MM.1S (cell line): ENCODE measurements around the gene TNP2.
A peak's percentile ranks its signal among the peaks of the same experiment; 100 is the strongest.
"Not testable (repeated sequence)": the region's sequence is repeated elsewhere in the genome, so short reads cannot be mapped to it uniquely, and the experiment has no call there.

Experiments
- DNase-seq: peaks from one replicate; pipeline ENCODE4 v3.0.0-alpha.2; 2015
- H2AFZ ChIP-seq: fragments of 300-600 bp; sonication (generic); 2 replicates; pipeline ENCODE4 v1.6.0; 2016; ENCODE audit warnings: antibody characterized with exemption, low read length
- H3F3A ChIP-seq: fragments of 300-600 bp; sonication (generic); 2 replicates; pipeline ENCODE4 v1.6.1; 2016; ENCODE audit warnings: mild to moderate bottlenecking, antibody characterized with exemption, low read length, moderate library complexity, mixed read lengths; ENCODE audit not compliant: insufficient read depth
- H3K27ac ChIP-seq: fragments of 300-600 bp; sonication (generic); 2 replicates; pipeline ENCODE4 v1.5.1; 2016; ENCODE audit warnings: mild to moderate bottlenecking, low read length
- H3K27me3 ChIP-seq: fragments of 300-600 bp; sonication (generic); replicated peaks from 2 replicates; pipeline ENCODE4 v1.6.0; 2016; ENCODE audit warnings: low read length; ENCODE audit not compliant: insufficient read depth
- H3K36me3 ChIP-seq: fragments of 300-600 bp; sonication (generic); replicated peaks from 2 replicates; pipeline ENCODE4 v1.6.1; 2016; ENCODE audit warnings: mild to moderate bottlenecking, low read length, mixed read lengths; ENCODE audit not compliant: insufficient read depth
- H3K4me1 ChIP-seq: fragments of 300-600 bp; sonication (generic); 2 replicates; pipeline ENCODE4 v1.6.1; 2016; ENCODE audit warnings: low read length, mixed read lengths
- H3K4me2 ChIP-seq: fragments of 300-600 bp; sonication (generic); 2 replicates; pipeline ENCODE4 v1.6.0; 2016; ENCODE audit warnings: low read depth, low read length
- H3K4me3 ChIP-seq: fragments of 300-600 bp; sonication (generic); 2 replicates; pipeline ENCODE4 v1.5.1; 2016; ENCODE audit warnings: low read length, mixed read lengths
- H3K79me2 ChIP-seq: fragments of 300-600 bp; sonication (generic); 2 replicates; pipeline ENCODE4 v1.6.1; 2016; ENCODE audit warnings: mixed run types, low read length, mixed read lengths
- H3K9ac ChIP-seq: fragments of 300-600 bp; sonication (generic); 2 replicates; pipeline ENCODE4 v1.6.1; 2016; ENCODE audit warnings: low read length, mixed read lengths
- H3K9me2 ChIP-seq: fragments of 300-600 bp; sonication (generic); replicated peaks from 2 replicates; pipeline ENCODE4 v1.6.1; 2016; ENCODE audit warnings: mild to moderate bottlenecking, low read length, mixed read lengths; ENCODE audit not compliant: insufficient read depth
- H3K9me3 ChIP-seq: fragments of 300-600 bp; sonication (generic); replicated peaks from 2 replicates; pipeline ENCODE4 v1.6.1; 2016; ENCODE audit warnings: mild to moderate bottlenecking, low read length, mixed read lengths; ENCODE audit not compliant: insufficient read depth
- H4K20me1 ChIP-seq: fragments of 300-600 bp; sonication (generic); 2 replicates; pipeline ENCODE4 v1.6.1; 2016; ENCODE audit warnings: mild to moderate bottlenecking, low read length, moderate library complexity, mixed read lengths; ENCODE audit not compliant: insufficient read depth
- EZH2 ChIP-seq: fragments of 300-600 bp; sonication (generic); optimal IDR thresholded peaks from 2 replicates; pipeline ENCODE3; 2017; ENCODE audit warnings: low read depth, mild to moderate bottlenecking, antibody characterized with exemption, low read length, mixed read lengths
- EZH2phosphoT487 ChIP-seq: fragments of 300-600 bp; sonication (generic); IDR thresholded peaks from 2 replicates; pipeline ENCODE4 v1.6.1; 2018; ENCODE audit warnings: antibody characterized with exemption, low read length
- TF ChIP-seq, protein P1 (sequence below): fragments of 300-600 bp; sonication (generic); IDR thresholded peaks from 2 replicates; pipeline ENCODE4 v1.5.1; 2016; ENCODE audit warnings: antibody characterized with exemption, low read length, mixed read lengths

Gene TNP2

DNA sequence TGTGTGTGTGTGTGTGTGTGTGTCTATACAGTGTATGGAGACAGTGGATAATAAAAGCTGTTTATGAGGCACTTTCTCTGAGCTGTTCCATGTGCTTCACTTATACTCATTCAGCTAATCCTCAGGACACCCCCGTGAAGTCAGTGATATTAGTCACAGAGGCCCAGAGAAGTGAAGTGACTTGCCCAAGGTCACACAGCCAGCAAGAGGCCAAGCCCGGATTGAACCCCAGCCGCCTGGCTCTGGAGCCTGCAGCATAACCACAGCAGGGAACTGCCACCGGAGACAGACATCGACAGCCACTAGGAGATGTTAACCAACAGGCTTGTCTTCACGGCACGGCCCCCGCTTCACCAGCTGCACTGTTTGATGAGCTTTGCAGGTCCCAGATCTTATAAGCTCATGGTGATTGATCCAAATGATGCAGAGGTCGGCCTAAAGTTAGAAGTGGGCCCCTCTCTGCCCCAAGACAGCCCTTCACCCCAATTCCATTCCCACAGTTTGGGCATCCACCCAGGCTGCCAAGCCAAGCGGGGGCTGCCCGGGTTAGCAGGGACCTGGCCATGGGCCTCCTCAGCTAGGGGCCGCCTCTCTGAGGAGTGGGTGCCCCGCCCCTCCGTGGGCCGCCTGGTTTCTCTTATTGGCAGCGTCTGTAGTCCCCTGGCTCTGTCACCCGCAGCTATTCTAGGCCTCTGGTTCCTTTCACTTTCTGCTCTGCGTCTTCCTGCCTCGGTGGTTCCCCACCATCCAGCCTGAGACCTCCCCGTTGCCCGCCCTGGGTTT is 44.0 kb downstream of the TNP2 start:
- Histone ChIP-seq H2AFZ (peak overlapping the region; percentile 8; the same call in 1 of the 2 replicates), H3K4me3 (peak overlapping the region; percentile 44), H3K79me2 (no peaks in the 10 kb centered on the region), H3K36me3 (no peaks in the 10 kb centered on the region), H3K27ac (no peak overlapping the region), H3K27me3 (peaks cover 6% of the 10 kb centered on the region; the same call in 1 of the 2 replicates), H3K4me1 (peaks cover 15% of the 10 kb centered on the region), H3F3A (no peaks in the 10 kb centered on the region), H4K20me1 (no peaks in the 10 kb centered on the region), H3K4me2 (peak overlapping the region; percentile 89), H3K9me3 (no peaks in the 10 kb centered on the region), H3K9me2 (no peaks in the 10 kb centered on the region), H3K9ac (no peak overlapping the region)
- peak; percentile 79 for DNase-seq
- TF ChIP-seq EZH2phosphoT487: no peak
- TF ChIP-seq, protein P1, sequence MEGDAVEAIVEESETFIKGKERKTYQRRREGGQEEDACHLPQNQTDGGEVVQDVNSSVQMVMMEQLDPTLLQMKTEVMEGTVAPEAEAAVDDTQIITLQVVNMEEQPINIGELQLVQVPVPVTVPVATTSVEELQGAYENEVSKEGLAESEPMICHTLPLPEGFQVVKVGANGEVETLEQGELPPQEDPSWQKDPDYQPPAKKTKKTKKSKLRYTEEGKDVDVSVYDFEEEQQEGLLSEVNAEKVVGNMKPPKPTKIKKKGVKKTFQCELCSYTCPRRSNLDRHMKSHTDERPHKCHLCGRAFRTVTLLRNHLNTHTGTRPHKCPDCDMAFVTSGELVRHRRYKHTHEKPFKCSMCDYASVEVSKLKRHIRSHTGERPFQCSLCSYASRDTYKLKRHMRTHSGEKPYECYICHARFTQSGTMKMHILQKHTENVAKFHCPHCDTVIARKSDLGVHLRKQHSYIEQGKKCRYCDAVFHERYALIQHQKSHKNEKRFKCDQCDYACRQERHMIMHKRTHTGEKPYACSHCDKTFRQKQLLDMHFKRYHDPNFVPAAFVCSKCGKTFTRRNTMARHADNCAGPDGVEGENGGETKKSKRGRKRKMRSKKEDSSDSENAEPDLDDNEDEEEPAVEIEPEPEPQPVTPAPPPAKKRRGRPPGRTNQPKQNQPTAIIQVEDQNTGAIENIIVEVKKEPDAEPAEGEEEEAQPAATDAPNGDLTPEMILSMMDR: 0 out of 2 replicates have a peak, but pooled peaks have one; percentile 6

DNA sequence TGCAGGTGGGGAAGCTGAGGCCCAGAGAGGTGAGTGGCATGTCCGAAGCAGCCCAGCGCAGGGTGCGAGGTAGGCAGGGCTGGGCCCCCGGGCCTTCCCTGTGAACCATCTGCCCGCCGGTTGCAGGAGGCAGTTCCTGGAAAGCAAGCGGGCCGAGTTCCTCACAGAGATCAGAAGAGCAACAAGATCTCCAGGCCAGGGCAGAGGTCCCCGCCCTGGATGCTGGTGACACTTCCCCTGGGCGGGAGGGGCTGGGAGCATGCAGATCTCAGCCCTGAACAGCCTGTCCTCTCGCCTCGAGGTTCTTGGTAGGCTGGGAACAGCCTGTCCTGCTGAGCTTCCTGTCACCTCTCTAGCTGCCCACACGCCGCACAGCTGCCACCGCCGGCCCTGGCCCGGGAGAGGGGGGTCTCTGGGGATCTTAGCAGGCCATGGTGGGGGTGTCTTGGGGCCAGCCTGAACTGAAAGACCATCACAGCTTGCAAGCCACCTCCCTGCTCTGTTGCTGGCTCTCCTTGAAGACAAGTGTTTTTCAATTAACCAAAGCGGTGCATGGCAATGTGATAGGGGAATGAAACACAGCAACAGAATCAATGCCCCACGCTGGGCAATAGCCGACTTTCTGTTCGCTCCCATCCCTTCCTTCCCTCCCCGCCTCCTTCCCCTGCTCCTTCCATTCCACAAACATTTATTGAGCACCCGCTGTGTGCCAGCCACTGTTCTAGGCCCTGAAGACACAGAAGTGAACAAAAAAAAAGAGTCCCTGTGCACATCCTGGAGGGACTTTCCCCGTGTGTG is 44.8 kb downstream of the TNP2 start:
- no peak for DNase-seq
- Histone ChIP-seq H3K9me3 (no peaks in the 10 kb centered on the region), H3K9me2 (no peaks in the 10 kb centered on the region), H3K4me1 (peaks cover 17% of the 10 kb centered on the region), H3F3A (no peaks in the 10 kb centered on the region), H3K4me3 (no peak overlapping the region), H2AFZ (no peak overlapping the region), H3K4me2 (peak overlapping the region; percentile 89; the same call in 1 of the 2 replicates), H3K36me3 (no peaks in the 10 kb centered on the region), H3K9ac (no peak overlapping the region), H3K27ac (no peak overlapping the region), H3K79me2 (no peaks in the 10 kb centered on the region), H4K20me1 (no peaks in the 10 kb centered on the region), H3K27me3 (peaks cover 6% of the 10 kb centered on the region; the same call in 1 of the 2 replicates)
- TF ChIP-seq, protein P1: no peak
- TF ChIP-seq EZH2 (no peak), EZH2phosphoT487 (no peak)

DNA sequence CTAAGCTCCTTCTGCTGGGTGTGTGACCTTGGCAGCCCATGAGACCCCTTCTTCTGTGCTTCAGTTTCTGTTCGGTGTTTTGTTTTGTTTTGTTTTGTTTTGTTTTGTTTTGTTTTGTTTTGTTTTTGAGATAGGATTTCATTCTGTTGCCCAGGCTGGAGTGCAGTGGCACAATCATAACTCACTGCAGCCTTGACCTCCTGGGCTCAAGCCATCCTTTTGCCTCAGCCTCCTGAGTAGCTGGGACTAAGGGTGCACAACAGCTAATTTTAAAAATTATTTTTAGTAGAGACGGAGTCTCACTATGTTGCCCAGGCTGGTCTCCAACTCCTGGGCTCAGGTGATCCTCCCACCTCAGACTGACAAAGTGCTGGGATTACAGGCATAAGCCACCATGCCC is 48.6 kb downstream of the TNP2 start:
- H3K9ac ChIP-seq, H3K9me2 ChIP-seq, H3F3A ChIP-seq, H3K9me3 ChIP-seq, DNase-seq, H3K36me3 ChIP-seq, H4K20me1 ChIP-seq, H3K27ac ChIP-seq, H2AFZ ChIP-seq, H3K79me2 ChIP-seq, H3K27me3 ChIP-seq, H3K4me3 ChIP-seq: not testable (repeated sequence)
- Histone ChIP-seq H3K4me2 (peak overlapping the region; percentile 5; the same call in 1 of the 2 replicates), H3K4me1 (peaks cover 11% of the 10 kb centered on the region)
